IPS-NIHi7 (cell line): ENCODE data around the gene FIBCD1.
"Not testable (repeated sequence)": the region's sequence is repeated elsewhere in the genome, so short reads cannot be mapped to it uniquely, and the experiment has no call there.

ENCODE experiments used
- DNase-seq: peaks from one replicate; pipeline ENCODE4 v3.0.0; 2012; ENCODE audit warnings: mixed read lengths; ENCODE audit errors: extremely low spot score

Gene FIBCD1

GRCh38 chr9:130922893-130923610 lies 16.0 kb downstream of the FIBCD1 start:
- no peak for DNase-seq

DNA sequence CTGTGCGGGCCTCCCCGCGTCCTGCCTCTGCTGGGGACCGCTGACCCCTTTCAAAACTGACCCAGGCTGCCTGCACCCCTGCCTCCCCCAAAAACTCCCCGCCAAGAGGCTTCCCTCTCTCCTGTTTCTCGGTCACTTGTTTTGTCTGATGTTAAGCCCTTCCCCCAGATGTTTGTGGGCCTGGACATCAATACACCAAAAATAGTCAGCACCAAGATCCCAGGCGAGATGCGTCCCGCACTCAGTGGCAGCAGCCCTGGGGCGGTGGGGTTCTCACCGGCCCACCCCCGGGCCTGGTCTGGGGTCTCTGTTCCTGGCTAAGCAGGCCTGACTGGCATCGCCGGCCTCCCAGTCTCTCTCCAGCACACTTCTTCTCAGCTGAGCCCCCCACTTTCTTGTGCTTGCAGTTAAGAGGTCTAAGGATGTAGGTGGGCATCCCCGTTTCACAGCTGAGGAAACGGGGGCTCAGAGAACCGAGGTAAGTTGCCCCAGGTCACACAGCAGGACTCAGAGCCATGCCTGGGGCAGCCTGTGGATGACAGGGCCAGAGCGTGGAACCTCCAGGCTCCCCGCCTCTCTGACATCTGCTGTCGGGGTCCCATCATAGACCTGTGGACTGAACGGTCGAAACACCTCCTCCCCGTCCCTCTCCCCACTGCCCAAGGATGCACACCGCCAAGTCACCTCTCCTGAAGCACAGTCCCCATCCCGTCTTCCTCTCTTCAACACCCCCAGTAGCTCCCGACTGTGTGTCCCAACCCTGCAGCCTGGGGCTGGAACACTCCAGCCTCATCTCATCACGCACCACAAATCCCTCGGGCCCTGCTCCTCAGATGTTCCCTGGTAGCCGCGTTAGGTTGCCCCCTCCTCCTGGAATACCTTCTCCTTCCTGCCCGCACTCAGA lies 16.8 kb downstream of the FIBCD1 start:
- no peak for DNase-seq

DNA sequence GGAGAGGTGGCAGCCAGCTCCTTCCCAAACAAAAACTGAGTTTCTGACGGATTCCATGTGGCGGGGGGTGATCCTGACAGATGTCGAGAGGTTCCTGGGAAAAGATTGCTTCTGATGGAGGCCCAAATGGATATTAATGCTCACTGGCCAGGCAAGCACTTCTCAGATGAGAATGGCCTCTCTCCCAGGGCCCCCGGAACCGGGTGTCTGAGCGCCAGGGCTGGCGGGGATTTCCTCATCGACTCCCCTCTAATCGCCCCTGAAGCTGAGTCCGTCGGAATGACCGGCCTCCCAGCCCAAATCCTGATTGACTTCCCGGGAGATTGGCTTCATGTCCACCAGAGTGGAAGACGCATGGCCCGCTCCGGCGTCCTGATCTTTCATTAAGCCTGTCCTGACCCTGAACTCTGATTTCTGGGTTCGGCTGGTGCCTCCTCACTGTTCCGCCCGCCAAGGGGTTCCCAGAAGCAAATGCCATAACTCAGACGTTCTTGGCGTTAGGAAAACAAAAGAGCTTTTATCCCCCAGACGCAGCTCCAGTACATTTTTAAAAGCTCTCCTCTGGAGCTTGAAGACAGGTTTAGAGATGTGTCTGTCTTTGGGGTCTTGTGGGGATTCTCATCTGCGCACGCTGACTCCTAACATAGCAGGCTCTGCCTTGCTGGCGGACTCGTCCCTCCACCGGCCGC lies 17.6 kb downstream of the FIBCD1 start:
- no peak for DNase-seq

DNA sequence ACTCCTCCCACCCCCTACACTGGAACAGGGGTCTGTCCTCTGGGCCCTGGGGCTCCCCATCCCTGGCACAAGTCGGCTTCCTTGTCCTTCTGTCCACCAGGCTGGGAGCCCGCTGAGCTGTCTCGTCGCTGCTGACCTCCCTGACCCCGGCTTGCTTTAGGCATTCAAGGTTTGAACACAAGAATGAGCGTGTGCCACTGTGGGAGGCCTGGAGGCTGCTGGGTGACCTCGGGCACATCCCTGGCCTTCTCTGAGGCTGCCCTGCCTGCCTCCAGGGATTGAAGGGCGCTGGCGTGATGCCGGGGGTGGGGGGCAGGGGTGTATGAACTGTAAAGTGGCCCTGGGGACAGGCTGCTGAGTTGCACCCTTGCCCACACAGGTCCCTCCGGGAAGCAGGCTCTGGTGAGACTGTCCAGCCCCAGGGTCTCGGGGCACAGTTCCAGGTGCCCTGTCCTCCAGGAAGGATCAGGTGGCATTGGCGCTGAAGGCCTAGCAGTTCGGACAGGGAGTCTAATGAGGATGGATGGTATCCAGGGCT lies 18.2 kb downstream of the FIBCD1 start:
- no peak for DNase-seq

DNA sequence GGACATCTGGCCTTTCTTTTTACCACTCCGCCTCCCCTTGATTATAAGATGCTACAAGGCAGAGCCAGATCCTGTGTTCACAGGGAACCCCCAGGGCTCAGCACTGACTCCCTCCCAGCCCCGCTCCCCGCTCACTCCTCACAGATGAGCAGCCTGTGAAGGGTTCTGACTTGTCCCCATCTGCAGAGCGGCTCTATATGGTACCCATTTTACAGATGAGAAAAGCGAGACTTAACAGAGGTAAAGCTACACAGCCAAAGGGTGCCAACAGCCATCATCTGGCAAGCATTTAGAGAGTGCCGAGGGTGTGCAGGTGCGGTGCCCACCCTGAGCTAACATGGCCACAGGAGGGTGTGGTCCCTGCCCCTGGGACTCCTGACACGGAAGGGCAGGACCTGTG lies 18.8 kb downstream of the FIBCD1 start:
- DNase-seq: no peak

GRCh38 chr9:130919559-130920145 lies 19.4 kb downstream of the FIBCD1 start:
- DNase-seq: no peak

DNA sequence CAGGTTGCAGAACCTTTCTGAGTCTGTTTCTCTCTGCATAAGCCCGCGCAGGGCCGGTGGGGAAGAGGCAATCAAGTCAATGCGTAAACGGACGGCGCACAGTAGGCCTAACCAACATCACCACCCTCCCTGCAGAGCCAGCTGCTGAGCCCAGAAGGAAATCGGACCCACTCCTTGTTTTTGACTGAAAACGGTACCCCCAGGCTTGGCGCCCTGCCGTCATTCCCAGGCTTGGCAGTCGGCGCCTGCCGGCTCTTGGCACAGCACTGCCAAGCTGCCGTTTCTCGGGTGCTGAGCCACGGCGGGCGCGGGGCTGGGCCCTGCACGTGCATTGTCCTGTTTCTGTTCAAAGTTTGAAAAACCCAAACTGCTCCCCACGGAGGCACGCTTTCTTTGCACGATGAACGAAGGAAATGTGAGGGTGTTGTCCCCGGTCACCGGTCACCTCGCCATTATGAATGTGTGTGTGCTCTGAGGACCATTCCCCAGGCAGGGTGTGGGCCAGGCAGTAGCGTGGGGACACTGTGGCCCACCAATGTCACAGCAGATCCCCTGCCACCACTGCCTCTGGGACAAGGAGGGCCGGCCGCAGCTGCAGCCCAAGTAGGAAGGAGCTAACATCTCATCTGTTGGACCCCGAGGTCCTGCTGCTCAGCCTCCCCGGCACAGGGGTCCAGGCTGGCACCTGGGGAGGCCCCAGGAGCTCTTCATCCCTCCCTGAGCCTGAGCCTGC lies 20.1 kb downstream of the FIBCD1 start:
- no peak for DNase-seq

GRCh38 chr9:130918101-130918825 lies 20.8 kb downstream of the FIBCD1 start:
- DNase-seq: no peak

GRCh38 chr9:130917168-130917960 lies 21.7 kb downstream of the FIBCD1 start:
- no peak for DNase-seq

- DNase-seq: no peak
Measured at GRCh38 chr9:130915096-130915447, 24.0 kb downstream of the FIBCD1 start.

GRCh38 chr9:130914417-130915095 lies 24.5 kb downstream of the FIBCD1 start:
- no peak for DNase-seq

GRCh38 chr9:130913599-130914416 lies 25.2 kb downstream of the FIBCD1 start:
- no peak for DNase-seq

DNA sequence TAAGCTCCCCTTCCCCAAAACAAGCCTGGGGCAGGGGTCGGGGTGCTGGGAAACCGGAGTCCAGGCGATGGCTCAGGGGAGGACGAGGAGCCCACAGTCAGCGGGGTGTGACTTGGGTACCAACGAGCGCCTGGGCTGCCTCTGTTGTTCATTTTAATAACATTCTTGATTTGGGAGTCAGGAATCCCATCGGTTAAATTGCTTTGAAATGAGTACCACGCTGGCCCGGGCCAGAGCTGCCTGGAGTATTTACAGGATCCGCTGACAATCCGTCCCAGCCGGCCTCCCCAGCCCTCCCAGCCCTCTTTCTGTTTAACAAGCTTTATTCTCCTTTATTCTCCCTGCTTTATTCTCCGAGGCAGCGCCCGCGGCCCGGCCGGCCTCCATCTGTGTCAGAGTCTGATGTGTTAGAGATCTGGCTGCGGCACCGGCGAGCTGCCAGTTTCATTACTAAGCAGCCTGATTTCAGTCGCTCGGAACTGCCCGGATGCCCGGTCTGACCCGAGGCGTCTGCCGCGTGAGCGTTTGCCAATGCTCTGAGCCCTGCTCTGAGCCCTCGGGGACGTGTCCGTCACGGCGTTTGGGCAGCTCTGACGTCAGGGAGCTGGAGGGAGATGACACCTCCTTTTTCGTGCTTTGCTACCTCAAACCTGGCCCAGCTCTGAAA lies 26.0 kb downstream of the FIBCD1 start:
- DNase-seq: no peak

GRCh38 chr9:130911254-130912049 lies 27.6 kb downstream of the FIBCD1 start:
- DNase-seq: no peak

DNA sequence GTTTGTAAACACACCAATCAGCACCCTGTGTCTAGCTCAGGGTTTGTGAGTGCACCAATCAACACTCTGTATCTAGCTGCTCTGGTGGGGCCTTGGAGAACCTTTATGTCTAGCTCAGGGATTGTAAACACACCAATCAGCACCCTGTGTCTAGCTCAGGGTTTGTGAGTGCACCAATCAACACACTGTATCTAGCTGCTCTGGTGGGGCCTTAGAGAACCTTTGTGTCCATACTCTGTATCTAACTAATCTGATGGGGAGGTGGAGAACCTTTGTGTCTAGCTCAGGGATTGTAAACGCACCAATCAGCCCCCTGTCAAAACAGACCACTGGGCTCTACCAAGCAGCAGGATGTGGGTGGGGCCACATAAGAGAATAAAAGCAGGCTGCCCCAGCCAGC lies 28.4 kb downstream of the FIBCD1 start:
- DNase-seq: not testable (repeated sequence)

DNA sequence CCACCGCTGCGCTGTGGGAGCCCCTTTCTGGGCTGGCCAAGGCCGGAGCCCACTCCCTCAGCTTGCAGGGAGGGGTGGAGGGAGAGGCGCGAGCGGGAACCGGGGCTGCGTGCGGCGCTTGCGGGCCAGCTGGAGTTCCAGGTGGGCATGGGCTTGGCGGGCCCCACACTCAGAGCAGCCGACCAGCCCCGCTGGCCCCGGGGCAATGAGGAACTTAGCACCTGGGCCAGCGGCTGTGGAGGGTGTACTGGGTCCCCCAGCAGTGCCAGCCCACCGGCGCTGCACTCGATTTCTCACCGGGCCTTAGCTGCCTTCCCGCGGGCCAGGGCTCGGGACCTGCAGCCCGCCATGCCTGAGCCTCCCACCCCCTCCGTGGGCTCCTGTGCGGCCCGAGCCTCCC lies 29.0 kb downstream of the FIBCD1 start:
- not testable (repeated sequence) for DNase-seq

- DNase-seq: no peak
Measured at GRCh38 chr9:130908878-130909355, 30.1 kb downstream of the FIBCD1 start.
